PC-3 (cell line): ENCODE data around the gene DENR. TPM values are rescaled to one million over a fixed set of nuclear protein-coding genes. Genes with fewer than 3 reads are reported as not detected.
A peak's percentile ranks its signal among the peaks of the same experiment; 100 is the strongest.
"Not testable (repeated sequence)": the region's sequence is repeated elsewhere in the genome, so short reads cannot be mapped to it uniquely, and the experiment has no call there.

Experiments used
- ATAC-seq: fragments of 200-7000 bp; cut with Tn5 transposase; 2 replicates; pipeline ENCODE4 v1.9.1; 2020; ENCODE audit warnings: mild to moderate bottlenecking, moderate library complexity
- BruUV-seq: library from RNA; stranded (reverse); fragments of 400-500 nt; replicated peaks from 2 replicates; lab custom pipeline; 2021; lab: Mats Ljungman, UMichigan
- CTCF ChIA-PET: fragments of 300-600 bp; sonication (Branson Sonifier 250); formaldehyde crosslinking; loops from one replicate; lab custom pipeline; 2022; ENCODE audit warnings: antibody characterized with exemption; lab: Charles Lee
- POLR2A ChIA-PET: fragments of 300-600 bp; sonication (Branson Sonifier 250); formaldehyde crosslinking; loops from one replicate; lab custom pipeline; 2022; ENCODE audit warnings: antibody characterized with exemption; ENCODE audit not compliant: unreplicated experiment; lab: Charles Lee
- DNase-seq: peaks from one replicate; pipeline ENCODE4 v3.0.0-alpha.2; 2015
- H2AFZ ChIP-seq: fragments of 300-600 bp; sonication (generic); 2 replicates; pipeline ENCODE4 v1.6.0; 2016; ENCODE audit warnings: antibody characterized with exemption, low read length
- H3F3A ChIP-seq: fragments of 300-600 bp; sonication (generic); one replicate; pipeline ENCODE4 v1.6.0; 2017; ENCODE audit warnings: antibody characterized with exemption, low read length, control low read depth, mild to moderate bottlenecking; ENCODE audit not compliant: unreplicated experiment
- H3K27ac ChIP-seq: fragments of 300-600 bp; sonication (generic); 2 replicates; pipeline ENCODE4 v1.5.1; 2016; ENCODE audit warnings: mild to moderate bottlenecking, low read length
- H3K27me3 ChIP-seq: fragments of 300-600 bp; sonication (generic); 2 replicates; pipeline ENCODE4 v1.6.1; 2016; ENCODE audit warnings: low read length, mixed read lengths
- H3K36me3 ChIP-seq: fragments of 300-600 bp; sonication (generic); 2 replicates; pipeline ENCODE4 v1.6.1; 2016; ENCODE audit warnings: low read depth, mixed run types, low read length, mixed read lengths
- H3K4me1 ChIP-seq: fragments of 300-600 bp; sonication (generic); 2 replicates; pipeline ENCODE4 v1.5.1; 2016; ENCODE audit warnings: low read length; ENCODE audit not compliant: insufficient read depth
- H3K4me2 ChIP-seq: fragments of 300-600 bp; sonication (generic); 2 replicates; pipeline ENCODE4 v1.6.0; 2016; ENCODE audit warnings: low read length
- H3K4me3 ChIP-seq: fragments of 300-600 bp; sonication (generic); 2 replicates; pipeline ENCODE4 v1.5.1; 2016; ENCODE audit warnings: mild to moderate bottlenecking, low read length, mixed read lengths
- H3K79me2 ChIP-seq: fragments of 300-600 bp; sonication (generic); 2 replicates; pipeline ENCODE4 v1.6.1; 2017; ENCODE audit warnings: low read length, mixed read lengths
- H3K9ac ChIP-seq: fragments of 300-600 bp; sonication (generic); 2 replicates; pipeline ENCODE4 v1.6.0; 2016; ENCODE audit warnings: mild to moderate bottlenecking, low read length
- H3K9me2 ChIP-seq: fragments of 300-600 bp; sonication (generic); replicated peaks from 2 replicates; pipeline ENCODE4 v1.6.1; 2016; ENCODE audit warnings: mixed run types, low read length, mixed read lengths
- H3K9me3 ChIP-seq: fragments of 300-600 bp; sonication (generic); 2 replicates; pipeline ENCODE4 v1.6.1; 2016; ENCODE audit warnings: low read length, mixed read lengths
- H4K20me1 ChIP-seq: fragments of 300-600 bp; sonication (generic); 2 replicates; pipeline ENCODE4 v1.6.1; 2016; ENCODE audit warnings: low read length, mixed read lengths
- EZH2 ChIP-seq: fragments of 300-600 bp; sonication (generic); IDR thresholded peaks from one replicate; pipeline ENCODE4 v1.6.1; 2017; ENCODE audit warnings: antibody characterized with exemption, mild to moderate bottlenecking, low read length; ENCODE audit not compliant: unreplicated experiment
- EZH2phosphoT487 ChIP-seq: fragments of 300-600 bp; sonication (generic); IDR thresholded peaks from 2 replicates; pipeline ENCODE4 v1.6.1; 2018; ENCODE audit warnings: mild to moderate bottlenecking, antibody characterized with exemption, low read length, borderline replicate concordance
- intact Hi-C: fragments of 100-400 bp; cut with micrococcal nuclease; formaldehyde crosslinking; loops from 2 replicates; pipeline ENCODE4 v1.9.0; 2023
- total RNA-seq: library from RNA; depleted of rRNA; stranded (reverse); fragments of >200 nt; gene quantifications from 2 replicates; pipeline ENCODE4 v1.2.3, GENCODE V29; 2014
- TF ChIP-seq, protein P1 (sequence below): fragments of 300-600 bp; sonication (generic); conservative IDR thresholded peaks from 2 replicates; pipeline ENCODE4 v1.5.1; 2017; ENCODE audit warnings: antibody characterized with exemption, low read depth, mild to moderate bottlenecking, low read length

The DENR gene
- total RNA-seq, 1 experiment from 2014 or later = 91.9 TPM

DNA sequence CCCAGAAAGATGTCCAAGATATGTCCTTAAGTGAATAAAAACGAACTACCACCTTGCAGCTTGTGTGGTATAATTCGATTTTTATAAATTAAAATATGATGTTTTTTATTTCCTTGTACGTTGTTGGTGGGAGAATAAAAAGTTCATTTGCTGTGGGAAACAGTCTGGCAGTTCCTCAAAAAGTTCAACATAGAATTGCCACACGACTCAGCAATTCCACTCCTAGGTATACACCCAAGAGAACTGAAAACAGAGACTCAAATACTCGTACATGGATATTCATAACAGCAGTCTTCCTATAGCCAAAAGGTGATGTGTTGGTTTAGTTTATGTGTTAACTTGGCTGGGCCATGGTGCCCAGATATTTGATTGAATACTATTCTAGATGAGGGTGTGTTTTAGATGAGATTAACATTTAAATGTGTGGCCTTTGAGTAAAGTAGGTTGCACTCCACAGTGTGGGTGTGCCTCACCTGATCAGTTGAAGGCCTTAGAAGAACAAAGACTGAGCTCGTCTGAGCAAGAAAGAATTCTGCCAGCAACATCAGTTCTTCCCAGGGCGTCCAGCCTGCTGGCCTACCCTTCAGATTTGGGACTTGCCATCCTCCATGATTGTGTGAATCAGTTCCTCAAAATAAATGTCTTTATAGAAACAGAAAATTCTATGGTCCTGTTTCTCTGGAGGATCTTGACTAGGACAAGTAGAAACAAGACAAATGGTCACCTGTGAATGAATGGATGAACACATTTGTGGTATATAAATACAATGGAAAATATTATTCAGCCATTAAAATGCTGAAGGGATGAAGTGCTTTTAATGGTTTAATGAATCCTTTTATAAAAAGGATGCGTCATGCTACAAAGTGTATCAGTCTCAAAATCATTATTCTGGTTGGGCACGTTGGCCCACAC, 5.1 kb upstream of the DENR start:
- POLR2A ChIA-PET = no interaction called here
- H3K36me3 ChIP-seq = no peaks in the 10 kb centered on the region
- no peaks in the 10 kb centered on the region for H3K9me3 ChIP-seq
- H3K9me2 ChIP-seq = no peaks in the 10 kb centered on the region
- intact Hi-C loops = no loop called here
- H3K79me2 ChIP-seq = no peaks in the 10 kb centered on the region
- peaks cover 5% of the 10 kb centered on the region for H3F3A ChIP-seq
- CTCF ChIA-PET = no interaction called here
- H3K4me1 ChIP-seq = peaks cover 15% of the 10 kb centered on the region
- ATAC-seq = no peak
- no peak overlapping the region for H3K4me2 ChIP-seq
- TF ChIP-seq EZH2 (no peak), EZH2phosphoT487 (no peak)
- TF ChIP-seq, protein P1, sequence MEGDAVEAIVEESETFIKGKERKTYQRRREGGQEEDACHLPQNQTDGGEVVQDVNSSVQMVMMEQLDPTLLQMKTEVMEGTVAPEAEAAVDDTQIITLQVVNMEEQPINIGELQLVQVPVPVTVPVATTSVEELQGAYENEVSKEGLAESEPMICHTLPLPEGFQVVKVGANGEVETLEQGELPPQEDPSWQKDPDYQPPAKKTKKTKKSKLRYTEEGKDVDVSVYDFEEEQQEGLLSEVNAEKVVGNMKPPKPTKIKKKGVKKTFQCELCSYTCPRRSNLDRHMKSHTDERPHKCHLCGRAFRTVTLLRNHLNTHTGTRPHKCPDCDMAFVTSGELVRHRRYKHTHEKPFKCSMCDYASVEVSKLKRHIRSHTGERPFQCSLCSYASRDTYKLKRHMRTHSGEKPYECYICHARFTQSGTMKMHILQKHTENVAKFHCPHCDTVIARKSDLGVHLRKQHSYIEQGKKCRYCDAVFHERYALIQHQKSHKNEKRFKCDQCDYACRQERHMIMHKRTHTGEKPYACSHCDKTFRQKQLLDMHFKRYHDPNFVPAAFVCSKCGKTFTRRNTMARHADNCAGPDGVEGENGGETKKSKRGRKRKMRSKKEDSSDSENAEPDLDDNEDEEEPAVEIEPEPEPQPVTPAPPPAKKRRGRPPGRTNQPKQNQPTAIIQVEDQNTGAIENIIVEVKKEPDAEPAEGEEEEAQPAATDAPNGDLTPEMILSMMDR = no peak
- H4K20me1 ChIP-seq = no peaks in the 10 kb centered on the region
- no TSS peak for BruUV-seq
- H3K9ac ChIP-seq = no peak overlapping the region
- no peak overlapping the region for H2AFZ ChIP-seq
- H3K4me3 ChIP-seq = no peak overlapping the region
- no peaks in the 10 kb centered on the region for H3K27me3 ChIP-seq
- no peak overlapping the region for H3K27ac ChIP-seq
- DNase-seq = no peak

DNA sequence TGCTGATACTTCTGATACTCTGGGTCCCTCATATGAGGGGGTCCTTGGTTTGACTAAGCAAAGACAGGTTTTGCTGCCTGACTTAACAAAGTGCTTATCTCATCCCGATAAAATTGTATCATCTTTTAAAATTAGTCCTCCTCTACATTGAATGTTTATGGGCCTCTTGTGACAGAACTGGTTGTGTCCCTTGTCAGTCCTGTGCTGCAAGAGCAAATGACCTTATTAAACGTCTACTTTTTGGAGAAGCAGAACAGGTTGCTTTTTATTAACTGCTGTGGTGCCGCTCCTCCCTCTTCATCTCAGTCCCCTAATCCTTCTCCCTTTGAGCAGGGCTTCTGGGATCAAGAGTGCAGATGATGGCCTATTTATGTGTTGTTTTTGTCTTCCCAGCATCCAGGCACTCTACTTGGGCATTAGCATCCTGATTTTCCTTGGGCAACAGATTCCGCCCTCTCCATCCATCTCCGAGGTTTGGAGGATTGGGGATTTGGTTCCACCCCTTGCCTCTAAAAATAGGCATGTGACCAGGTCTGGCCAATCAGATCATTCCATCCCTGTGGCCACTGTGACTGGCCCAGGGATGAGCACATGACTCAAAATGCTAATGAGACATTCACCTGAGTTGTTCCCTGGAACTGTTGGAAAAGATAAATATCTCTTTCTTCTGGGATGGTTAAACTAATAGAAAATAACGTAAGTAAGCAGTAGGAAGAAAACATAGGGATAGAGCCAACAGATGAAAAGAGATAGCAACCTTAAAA, 2.9 kb upstream of the DENR start:
- Histone ChIP-seq H3K9ac (peak overlapping the region; percentile 14; the same call in 1 of the 2 replicates), H3F3A (peaks cover 5% of the 10 kb centered on the region), H3K4me3 (peak overlapping the region; percentile 56), H3K79me2 (peaks cover 21% of the 10 kb centered on the region), H3K4me1 (peaks cover 27% of the 10 kb centered on the region), H3K27me3 (no peaks in the 10 kb centered on the region), H3K27ac (peak overlapping the region; percentile 12; the same call in 1 of the 2 replicates), H2AFZ (peak overlapping the region; percentile 91), H4K20me1 (no peaks in the 10 kb centered on the region), H3K4me2 (peak overlapping the region; percentile 70), H3K9me2 (no peaks in the 10 kb centered on the region), H3K36me3 (peaks cover 11% of the 10 kb centered on the region), H3K9me3 (no peaks in the 10 kb centered on the region)
- TF ChIP-seq, protein P1 = no peak
- TF ChIP-seq EZH2 (no peak), EZH2phosphoT487 (no peak)
- BruUV-seq = TSS peak; percentile 85
- CTCF ChIA-PET = no interaction called here
- intact Hi-C loops = no loop called here
- POLR2A ChIA-PET = no interaction called here
- peak; percentile 86 for DNase-seq
- peak; percentile 16; the same call in 1 of the 2 replicates for ATAC-seq

DNA sequence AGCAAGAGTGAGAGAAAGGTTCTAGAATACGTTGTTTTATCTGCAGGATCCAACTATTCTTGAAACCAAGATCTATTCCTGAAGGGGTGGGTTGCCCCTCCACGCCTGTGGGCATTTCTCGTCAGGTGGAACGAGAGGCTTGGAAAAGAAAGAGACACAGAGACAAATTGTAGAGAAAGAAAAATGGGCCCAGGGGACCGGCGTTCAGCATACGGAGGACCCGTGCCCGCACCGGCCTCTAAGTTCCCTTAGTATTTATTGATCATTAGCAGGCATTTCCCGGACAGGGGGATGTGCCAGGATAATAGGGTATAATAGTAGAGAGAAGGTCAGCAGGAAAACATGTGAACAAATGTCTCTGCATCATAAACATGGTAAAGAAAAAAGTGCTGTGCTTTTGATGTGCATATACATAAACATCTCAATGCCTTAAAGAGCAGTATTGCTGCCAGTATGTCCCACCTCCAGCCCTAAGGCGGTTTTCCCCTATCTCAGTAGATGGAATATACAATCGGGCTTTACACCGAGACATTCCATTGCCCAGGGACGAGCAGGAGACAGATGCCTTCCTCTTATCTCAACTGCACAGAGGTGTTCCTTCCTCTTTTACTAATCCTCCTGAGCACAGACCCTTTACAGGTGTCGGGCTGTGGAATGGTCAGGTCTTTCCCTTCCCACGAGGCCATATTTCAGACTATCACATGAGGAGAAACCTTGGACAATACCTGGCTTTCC, 1.7 kb upstream of the DENR start:
- H3K9ac ChIP-seq, H3K27ac ChIP-seq, intact Hi-C loops, H3F3A ChIP-seq, H3K4me3 ChIP-seq, H4K20me1 ChIP-seq, BruUV-seq, H3K9me3 ChIP-seq, H2AFZ ChIP-seq, H3K9me2 ChIP-seq, ATAC-seq, H3K4me2 ChIP-seq, POLR2A ChIA-PET, H3K27me3 ChIP-seq, DNase-seq, CTCF ChIA-PET: not testable (repeated sequence)
- peaks cover 19% of the 10 kb centered on the region for H3K36me3 ChIP-seq
- peaks cover 30% of the 10 kb centered on the region for H3K4me1 ChIP-seq
- H3K79me2 ChIP-seq = peaks cover 33% of the 10 kb centered on the region
